ENCODE results near the gene LIMCH1.

Gene LIMCH1

GRCh38 chr4:41579526-41579925, 41.6 kb downstream of the LIMCH1 start:
- Histone ChIP-seq H3K9ac (ENCODE audit: insufficient read length) (no peak overlapping the region), H3K36me3 (ENCODE audit: insufficient read depth, low read length) (no peaks in the 10 kb centered on the region), H3K27ac (no peak overlapping the region), H3K4me3 (no peak overlapping the region), H3K9me3 (ENCODE audit: low read depth, low read length) (no peaks in the 10 kb centered on the region)
- DNase-seq (ENCODE audit: low read depth, low spot score), result no peak
- TF ChIP-seq FOXP2 (optimal IDR thresholded peaks at IDR 0.05; ENCODE audit: control extremely low read depth, extremely low read length, insufficient read depth), result no peak
- no peak for TF ChIP-seq POLR2AphosphoS5 (IDR thresholded peaks at IDR 0.05; ENCODE audit: borderline replicate concordance, low read depth, low read length)
- no peak for TF ChIP-seq EZH2 (IDR thresholded peaks at IDR 0.05)

DNA sequence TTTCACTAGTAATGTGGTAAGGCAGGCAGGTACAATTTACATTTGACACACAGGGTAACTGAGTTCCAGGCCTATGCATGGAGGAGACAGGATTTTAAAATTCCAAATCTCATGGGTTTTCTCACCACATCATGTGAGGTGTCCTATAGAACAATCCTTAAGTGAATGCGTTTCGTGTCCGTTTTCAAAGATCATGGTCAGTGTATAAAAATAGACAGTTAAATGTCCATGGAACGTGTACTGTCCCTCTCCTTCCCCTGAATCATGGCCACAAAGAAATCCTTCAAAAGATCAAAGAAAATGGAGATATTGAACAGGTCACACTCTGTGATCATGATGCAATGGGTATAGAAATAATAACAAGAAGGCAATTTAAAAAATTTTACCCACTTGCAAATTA, 42.0 kb downstream of the LIMCH1 start:
- H3K4me3 ChIP-seq, result no peak overlapping the region
- H3K9ac ChIP-seq (ENCODE audit: insufficient read length), result no peak overlapping the region
- no peak overlapping the region for H3K27ac ChIP-seq
- no peak for DNase-seq (ENCODE audit: low read depth, low spot score)
- no peaks in the 10 kb centered on the region for H3K9me3 ChIP-seq (ENCODE audit: low read depth, low read length)
- no peaks in the 10 kb centered on the region for H3K36me3 ChIP-seq (ENCODE audit: insufficient read depth, low read length)
- TF ChIP-seq EZH2 (IDR thresholded peaks at IDR 0.05), result no peak
- TF ChIP-seq POLR2AphosphoS5 (IDR thresholded peaks at IDR 0.05; ENCODE audit: borderline replicate concordance, low read depth, low read length), result no peak
- TF ChIP-seq FOXP2 (optimal IDR thresholded peaks at IDR 0.05; ENCODE audit: control extremely low read depth, extremely low read length, insufficient read depth), result no peak

- no peak overlapping the region for H3K27ac ChIP-seq
- no peaks in the 10 kb centered on the region for H3K9me3 ChIP-seq (ENCODE audit: low read depth, low read length)
- H3K9ac ChIP-seq (ENCODE audit: insufficient read length), result no peak overlapping the region
- H3K36me3 ChIP-seq (ENCODE audit: insufficient read depth, low read length), result no peaks in the 10 kb centered on the region
- TF ChIP-seq FOXP2 (optimal IDR thresholded peaks at IDR 0.05; ENCODE audit: control extremely low read depth, extremely low read length, insufficient read depth) (no peak), POLR2AphosphoS5 (IDR thresholded peaks at IDR 0.05; ENCODE audit: borderline replicate concordance, low read depth, low read length) (no peak), EZH2 (IDR thresholded peaks at IDR 0.05) (no peak)
- DNase-seq (ENCODE audit: low read depth, low spot score), result no peak
- no peak overlapping the region for H3K4me3 ChIP-seq
Observed at GRCh38 chr4:41586675-41587225, 48.8 kb downstream of the LIMCH1 start.

- TF ChIP-seq FOXP2 (optimal IDR thresholded peaks at IDR 0.05; ENCODE audit: control extremely low read depth, extremely low read length, insufficient read depth) (no peak), EZH2 (IDR thresholded peaks at IDR 0.05) (no peak), POLR2AphosphoS5 (IDR thresholded peaks at IDR 0.05; ENCODE audit: borderline replicate concordance, low read depth, low read length) (no peak)
- no peak overlapping the region for H3K9ac ChIP-seq (ENCODE audit: insufficient read length)
- no peaks in the 10 kb centered on the region for H3K9me3 ChIP-seq (ENCODE audit: low read depth, low read length)
Observed at GRCh38 chr4:41587286-41587685, 49.3 kb downstream of the LIMCH1 start.

GRCh38 chr4:41590591-41590990, 52.6 kb downstream of the LIMCH1 start:
- H3K9me3 ChIP-seq (ENCODE audit: low read depth, low read length), result no peaks in the 10 kb centered on the region
- no peak overlapping the region for H3K9ac ChIP-seq (ENCODE audit: insufficient read length)
- H3K36me3 ChIP-seq (ENCODE audit: insufficient read depth, low read length), result no peaks in the 10 kb centered on the region
- H3K27ac ChIP-seq, result no peak overlapping the region
- no peak for TF ChIP-seq POLR2AphosphoS5 (IDR thresholded peaks at IDR 0.05; ENCODE audit: borderline replicate concordance, low read depth, low read length)
- TF ChIP-seq FOXP2 (optimal IDR thresholded peaks at IDR 0.05; ENCODE audit: control extremely low read depth, extremely low read length, insufficient read depth), result no peak
- TF ChIP-seq EZH2 (IDR thresholded peaks at IDR 0.05), result no peak
- peak; percentile 24 for DNase-seq (ENCODE audit: low read depth, low spot score)
- H3K4me3 ChIP-seq, result 0 out of 2 replicates have a peak overlapping the region, but pooled peaks have one; percentile 13

More at GRCh38 chr4:41587286-41587685, 49.3 kb downstream of the LIMCH1 start:
- no peak overlapping the region for H3K4me3 ChIP-seq
- no peaks in the 10 kb centered on the region for H3K36me3 ChIP-seq (ENCODE audit: insufficient read depth, low read length)
- no peak for DNase-seq (ENCODE audit: low read depth, low spot score)
- no peak overlapping the region for H3K27ac ChIP-seq

DNA sequence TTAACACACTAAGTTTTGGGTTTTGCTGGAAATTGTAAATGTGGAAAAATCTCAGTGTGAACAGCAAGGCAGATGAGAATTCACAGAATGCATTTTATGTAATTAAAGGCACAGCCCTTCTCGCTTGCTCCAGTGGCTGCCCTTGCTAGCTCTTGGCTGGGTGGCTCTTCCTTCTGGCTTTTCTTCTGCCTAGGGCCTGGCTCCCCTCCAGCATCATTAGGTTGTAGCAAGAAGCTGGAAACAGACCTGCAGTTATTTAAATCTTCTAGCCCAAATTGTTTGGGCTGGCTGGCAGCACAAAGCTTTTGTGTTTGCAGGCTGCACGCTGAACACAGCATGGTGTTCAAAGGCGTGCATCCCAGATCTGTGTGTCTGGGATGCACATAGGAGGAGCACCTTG, 56.5 kb downstream of the LIMCH1 start:
- H3K9me3 ChIP-seq (ENCODE audit: low read depth, low read length), result no peaks in the 10 kb centered on the region
- H3K9ac ChIP-seq (ENCODE audit: insufficient read length), result no peak overlapping the region
- H3K4me3 ChIP-seq, result no peak overlapping the region
- no peak overlapping the region for H3K27ac ChIP-seq
- no peaks in the 10 kb centered on the region for H3K36me3 ChIP-seq (ENCODE audit: insufficient read depth, low read length)
- TF ChIP-seq POLR2AphosphoS5 (IDR thresholded peaks at IDR 0.05; ENCODE audit: borderline replicate concordance, low read depth, low read length) (no peak), EZH2 (IDR thresholded peaks at IDR 0.05) (no peak), FOXP2 (optimal IDR thresholded peaks at IDR 0.05; ENCODE audit: control extremely low read depth, extremely low read length, insufficient read depth) (no peak)
- no peak for DNase-seq (ENCODE audit: low read depth, low spot score)

- Histone ChIP-seq H3K4me3 (no peak overlapping the region), H3K36me3 (ENCODE audit: insufficient read depth, low read length) (no peaks in the 10 kb centered on the region), H3K9me3 (ENCODE audit: low read depth, low read length) (no peaks in the 10 kb centered on the region), H3K9ac (ENCODE audit: insufficient read length) (no peak overlapping the region), H3K27ac (no peak overlapping the region)
- TF ChIP-seq EZH2 (IDR thresholded peaks at IDR 0.05) (no peak), POLR2AphosphoS5 (IDR thresholded peaks at IDR 0.05; ENCODE audit: borderline replicate concordance, low read depth, low read length) (no peak), FOXP2 (optimal IDR thresholded peaks at IDR 0.05; ENCODE audit: control extremely low read depth, extremely low read length, insufficient read depth) (no peak)
- no peak for DNase-seq (ENCODE audit: low read depth, low spot score)
Observed at GRCh38 chr4:41597494-41597893, 59.5 kb downstream of the LIMCH1 start.

DNA sequence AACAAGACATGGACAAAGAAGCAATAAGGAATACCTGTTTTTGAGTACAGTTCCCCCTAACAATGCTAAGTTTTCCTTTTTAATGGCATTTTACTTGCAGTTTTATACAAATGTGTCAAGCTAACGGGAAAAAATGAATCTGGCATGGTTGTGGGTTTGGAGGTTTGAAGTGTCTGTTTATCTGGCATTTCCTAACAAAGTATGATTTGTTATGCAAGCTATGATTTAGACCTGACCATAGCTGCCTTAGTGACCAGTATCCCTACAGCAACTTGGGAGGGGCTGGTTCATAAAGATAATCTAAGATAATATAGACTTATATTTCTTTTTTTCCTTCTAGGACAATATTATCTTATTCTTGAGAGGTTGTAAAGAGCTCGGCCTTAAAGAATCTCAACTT, 60.6 kb downstream of the LIMCH1 start:
- Histone ChIP-seq H3K9me3 (ENCODE audit: low read depth, low read length) (no peaks in the 10 kb centered on the region), H3K9ac (ENCODE audit: insufficient read length) (no peak overlapping the region), H3K4me3 (no peak overlapping the region), H3K27ac (no peak overlapping the region), H3K36me3 (ENCODE audit: insufficient read depth, low read length) (no peaks in the 10 kb centered on the region)
- TF ChIP-seq EZH2 (IDR thresholded peaks at IDR 0.05), result no peak
- TF ChIP-seq FOXP2 (optimal IDR thresholded peaks at IDR 0.05; ENCODE audit: control extremely low read depth, extremely low read length, insufficient read depth), result no peak
- TF ChIP-seq POLR2AphosphoS5 (IDR thresholded peaks at IDR 0.05; ENCODE audit: borderline replicate concordance, low read depth, low read length), result no peak
- no peak for DNase-seq (ENCODE audit: low read depth, low spot score)
